ENCODE measurements around the gene CNOT1.

The CNOT1 gene

GRCh38 chr16:58481226-58481869 is 148.3 kb downstream of the CNOT1 start:
- CTCF ChIA-PET: interaction anchor here (1.2 kb wide), 1 partner anchor 144 kb away, joined by 4 read pairs; no protein-coding TSS in a partner anchor
- DNase-seq (ENCODE audit: low read depth, low spot score): no peak
- POLR2A ChIA-PET: no interaction called here
- no peak overlapping the region for H3K4me3 ChIP-seq (ENCODE audit: low read depth, low read length)
- TF ChIP-seq CTCF (IDR thresholded peaks at IDR 0.05; ENCODE audit: insufficient read depth, low read length, missing control alignments): no peak

GRCh38 chr16:58478427-58478826 is 151.2 kb downstream of the CNOT1 start:
- POLR2A ChIA-PET: no interaction called here
- H3K4me3 ChIP-seq (ENCODE audit: low read depth, low read length): no peak overlapping the region
- DNase-seq (ENCODE audit: low read depth, low spot score): no peak
- TF ChIP-seq CTCF (IDR thresholded peaks at IDR 0.05; ENCODE audit: insufficient read depth, low read length, missing control alignments): no peak
- CTCF ChIA-PET: interaction anchor here (1.6 kb wide), 1 partner anchor 141 kb away, joined by 9 read pairs; no protein-coding TSS in a partner anchor

GRCh38 chr16:58476791-58477190 is 152.8 kb downstream of the CNOT1 start:
- no peak overlapping the region for H3K4me3 ChIP-seq (ENCODE audit: low read depth, low read length)
- no peak for DNase-seq (ENCODE audit: low read depth, low spot score)
- TF ChIP-seq CTCF (IDR thresholded peaks at IDR 0.05; ENCODE audit: insufficient read depth, low read length, missing control alignments): no peak
- ChIA-PET CTCF (interaction anchor here (1.0 to 3.6 kb wide), 2 partner anchors 12 to 18 kb away, joined by 4 to 22 read pairs; no protein-coding TSS in a partner anchor), POLR2A (no interaction called here)

GRCh38 chr16:58475091-58475619 is 154.5 kb downstream of the CNOT1 start:
- no peak for DNase-seq (ENCODE audit: low read depth, low spot score)
- no peak overlapping the region for H3K4me3 ChIP-seq (ENCODE audit: low read depth, low read length)
- POLR2A ChIA-PET: no interaction called here
- TF ChIP-seq CTCF (IDR thresholded peaks at IDR 0.05; ENCODE audit: insufficient read depth, low read length, missing control alignments): no peak
- CTCF ChIA-PET: interaction anchor here (1.3 to 3.6 kb wide), 2 partner anchors 13 to 139 kb away, joined by 4 to 22 read pairs; no protein-coding TSS in a partner anchor

GRCh38 chr16:58474296-58474695 is 155.3 kb downstream of the CNOT1 start:
- DNase-seq (ENCODE audit: low read depth, low spot score): no peak
- no peak overlapping the region for H3K4me3 ChIP-seq (ENCODE audit: low read depth, low read length)
- ChIA-PET POLR2A (no interaction called here), CTCF (interaction anchor here (1.8 to 3.6 kb wide), 2 partner anchors 14 to 138 kb away, joined by 10 to 22 read pairs; no protein-coding TSS in a partner anchor)
- no peak for TF ChIP-seq CTCF (IDR thresholded peaks at IDR 0.05; ENCODE audit: insufficient read depth, low read length, missing control alignments)

GRCh38 chr16:58472827-58473226 is 156.8 kb downstream of the CNOT1 start:
- ChIA-PET CTCF (interaction anchor here (1.3 to 2.3 kb wide), 3 partner anchors 12 to 136 kb away, joined by 5 to 9 read pairs (median 5); no protein-coding TSS in a partner anchor), POLR2A (no interaction called here)
- no peak for TF ChIP-seq CTCF (IDR thresholded peaks at IDR 0.05; ENCODE audit: insufficient read depth, low read length, missing control alignments)
- DNase-seq (ENCODE audit: low read depth, low spot score): no peak
- H3K4me3 ChIP-seq (ENCODE audit: low read depth, low read length): no peak overlapping the region
